ENCODE data around the gene GRIN2A.

GRIN2A gene

GRCh38 chr16:9946022-9946720 lies 236.1 kb downstream of the GRIN2A start:
- TF ChIP-seq CTCF (conservative IDR thresholded peaks at IDR 0.05; ENCODE audit: control insufficient read depth, insufficient read depth, low read depth, low read length) = no peak
- DNase-seq (ENCODE audit: low read depth) = no peak
- H3K4me3 ChIP-seq (ENCODE audit: control insufficient read depth, low read depth, low read length) = no peak overlapping the region

- H3K4me3 ChIP-seq (ENCODE audit: control insufficient read depth, low read depth, low read length) = no peak overlapping the region
- no peak for DNase-seq (ENCODE audit: low read depth)
These were observed 239.1 kb downstream of the GRIN2A start for GRCh38 chr16:9943121-9943520.

GRCh38 chr16:9941245-9941644 lies 241.0 kb downstream of the GRIN2A start:
- DNase-seq (ENCODE audit: low read depth) = no peak
- no peak for TF ChIP-seq CTCF (conservative IDR thresholded peaks at IDR 0.05; ENCODE audit: control insufficient read depth, insufficient read depth, low read depth, low read length)
- no peak overlapping the region for H3K4me3 ChIP-seq (ENCODE audit: control insufficient read depth, low read depth, low read length)

More at GRCh38 chr16:9943121-9943520, 239.1 kb downstream of the GRIN2A start:
- TF ChIP-seq CTCF (conservative IDR thresholded peaks at IDR 0.05; ENCODE audit: control insufficient read depth, insufficient read depth, low read depth, low read length) = no peak

DNA sequence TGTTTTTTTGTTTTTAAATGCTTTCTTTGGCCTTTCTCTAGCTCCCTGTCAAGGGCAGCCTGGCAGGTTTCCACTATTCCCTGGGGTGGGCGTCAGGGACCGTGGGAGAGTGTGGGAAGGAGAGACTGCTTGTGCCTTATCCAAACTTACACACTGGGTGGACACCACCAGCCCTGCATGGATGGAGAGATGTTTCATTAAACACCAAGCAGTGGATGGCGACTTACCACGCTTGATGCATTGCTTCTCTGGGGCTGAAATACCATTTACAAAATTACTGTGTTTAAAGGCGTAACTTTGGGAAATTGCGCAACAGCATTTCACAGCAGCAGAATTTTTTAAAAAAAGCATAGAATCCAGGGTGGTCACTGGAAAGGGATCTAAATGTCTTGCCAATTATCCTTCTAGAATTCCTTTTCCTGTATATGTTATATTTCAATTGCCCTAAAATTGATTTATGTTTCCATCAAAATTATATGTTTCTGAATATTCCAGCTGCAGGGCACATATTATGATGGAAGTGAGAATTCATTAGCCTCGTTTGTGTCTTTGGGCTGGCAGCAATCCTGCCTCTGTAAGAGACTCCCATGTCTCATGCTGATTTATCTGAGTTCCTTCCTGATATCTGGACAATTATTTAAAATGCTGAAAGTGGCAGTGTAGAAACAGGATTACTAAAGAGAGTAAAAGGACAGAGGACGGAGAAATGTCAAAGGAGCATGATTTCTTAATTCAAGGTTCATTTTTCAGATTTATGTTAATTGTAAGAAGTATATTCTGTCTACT lies 247.3 kb downstream of the GRIN2A start:
- no peak for TF ChIP-seq CTCF (conservative IDR thresholded peaks at IDR 0.05; ENCODE audit: control insufficient read depth, insufficient read depth, low read depth, low read length)
- no peak overlapping the region for H3K4me3 ChIP-seq (ENCODE audit: control insufficient read depth, low read depth, low read length)
- DNase-seq (ENCODE audit: low read depth) = peak; percentile 1

- no peak overlapping the region for H3K4me3 ChIP-seq (ENCODE audit: control insufficient read depth, low read depth, low read length)
- no peak for DNase-seq (ENCODE audit: low read depth)
- TF ChIP-seq CTCF (conservative IDR thresholded peaks at IDR 0.05; ENCODE audit: control insufficient read depth, insufficient read depth, low read depth, low read length) = no peak
These were observed 249.1 kb downstream of the GRIN2A start for GRCh38 chr16:9932919-9933653.

DNA sequence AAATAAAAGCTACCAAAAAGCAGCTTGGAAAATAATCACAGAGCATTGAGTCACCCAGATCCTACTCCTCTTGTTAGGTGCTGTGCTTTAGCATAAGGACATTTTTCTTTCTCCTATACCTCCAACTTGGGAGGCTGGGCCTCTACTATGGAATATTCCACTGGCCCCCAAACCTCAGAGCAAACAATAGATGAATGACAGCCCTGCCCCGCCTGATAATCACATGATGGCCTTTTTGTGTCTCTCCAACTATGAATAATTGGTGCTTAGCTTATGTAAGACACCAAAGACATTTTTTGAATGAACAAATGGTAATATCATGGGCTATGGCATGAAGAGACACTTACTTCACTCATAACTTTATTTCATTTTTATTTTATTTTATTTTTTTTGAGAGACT lies 250.2 kb downstream of the GRIN2A start:
- no peak for DNase-seq (ENCODE audit: low read depth)
- TF ChIP-seq CTCF (conservative IDR thresholded peaks at IDR 0.05; ENCODE audit: control insufficient read depth, insufficient read depth, low read depth, low read length) = no peak
- H3K4me3 ChIP-seq (ENCODE audit: control insufficient read depth, low read depth, low read length) = no peak overlapping the region

Data from fibroblast of mammary gland (primary cell).